Osteoblast (primary cell): Measurements from ENCODE around the gene ADO. TPM values are rescaled to one million over a fixed set of nuclear protein-coding genes. Genes with fewer than 3 reads are reported as not detected.

ENCODE experiments used
- DNase-seq: peaks from one replicate; pipeline ENCODE4 v3.0.0; 2011; ENCODE audit warnings: low spot score, mixed read lengths; ENCODE audit not compliant: insufficient read length; ENCODE audit errors: missing footprints
- H2AFZ ChIP-seq: 2 replicates; pipeline ENCODE4 v1.6.0; 2011; ENCODE audit warnings: mild to moderate bottlenecking, low read length
- H3K27ac ChIP-seq: 2 replicates; pipeline ENCODE4 v1.5.1; 2011; ENCODE audit warnings: mild to moderate bottlenecking, low read depth, low read length, moderate library complexity
- H3K27me3 ChIP-seq: 2 replicates; pipeline ENCODE4 v1.6.0; 2012; ENCODE audit warnings: mild to moderate bottlenecking, control low read depth, inconsistent platforms, low read length, moderate library complexity; ENCODE audit not compliant: insufficient read depth
- H3K36me3 ChIP-seq: 2 replicates; pipeline ENCODE4 v1.5.1; 2011; ENCODE audit warnings: mild to moderate bottlenecking, low read length, control low read depth, moderate library complexity; ENCODE audit not compliant: insufficient read depth
- H3K4me1 ChIP-seq: 2 replicates; pipeline ENCODE4 v1.5.1; 2011; ENCODE audit warnings: mild to moderate bottlenecking, low read length, control low read depth, moderate library complexity; ENCODE audit not compliant: insufficient read depth
- H3K4me2 ChIP-seq: 2 replicates; pipeline ENCODE4 v1.6.0; 2011; ENCODE audit warnings: mild to moderate bottlenecking, low read length; ENCODE audit not compliant: insufficient read depth
- H3K4me3 ChIP-seq: fragments of 200-600 bp; sonication (generic); 3 replicates; pipeline ENCODE4 v1.5.1; 2012; ENCODE audit warnings: mild to moderate bottlenecking, low read length, inconsistent platforms; ENCODE audit not compliant: insufficient read depth
- H3K79me2 ChIP-seq: 2 replicates; pipeline ENCODE4 v1.6.0; 2012; ENCODE audit warnings: mild to moderate bottlenecking, low read length, control low read depth, inconsistent platforms; ENCODE audit not compliant: insufficient read depth
- H3K9me3 ChIP-seq: 2 replicates; pipeline ENCODE4 v1.5.1; 2011; ENCODE audit warnings: low read depth, low read length, control low read depth
- H4K20me1 ChIP-seq: 2 replicates; pipeline ENCODE4 v1.6.0; 2012; ENCODE audit warnings: mild to moderate bottlenecking, low read length, control low read depth; ENCODE audit not compliant: insufficient read depth
- CTCF ChIP-seq: IDR thresholded peaks from 2 replicates; pipeline ENCODE4 v1.5.1; 2011; ENCODE audit warnings: mild to moderate bottlenecking, low read depth, low read length, moderate library complexity; ENCODE audit errors: extremely low read depth
- total RNA-seq: library from RNA; depleted of rRNA; stranded (reverse); fragments of >200 nt; gene quantifications from 2 replicates; pipeline ENCODE4 v1.2.3, GENCODE V29; 2012

Gene ADO
- total RNA-seq, 1 donor, result 29.3 TPM

- H4K20me1 ChIP-seq, result peaks cover 43% of the 10 kb centered on the region
- TF ChIP-seq CTCF, result no peak
- H3K36me3 ChIP-seq, result no peaks in the 10 kb centered on the region
- H3K4me2 ChIP-seq, result no peak overlapping the region
- no peaks in the 10 kb centered on the region for H3K9me3 ChIP-seq
- no peak for DNase-seq
- no peak overlapping the region for H3K4me3 ChIP-seq
- no peak overlapping the region for H2AFZ ChIP-seq
- H3K27ac ChIP-seq, result no peak overlapping the region
- peaks cover 18% of the 10 kb centered on the region for H3K4me1 ChIP-seq
- H3K27me3 ChIP-seq, result peaks cover 13% of the 10 kb centered on the region
- peaks cover 44% of the 10 kb centered on the region for H3K79me2 ChIP-seq
Measured at GRCh38 chr10:62810156-62810902, 5.8 kb downstream of the ADO start.

- Histone ChIP-seq H3K4me2 (no peak overlapping the region), H3K79me2 (peaks cover 35% of the 10 kb centered on the region), H3K27me3 (peaks cover 20% of the 10 kb centered on the region), H3K9me3 (no peaks in the 10 kb centered on the region), H4K20me1 (peaks cover 36% of the 10 kb centered on the region), H3K36me3 (no peaks in the 10 kb centered on the region), H3K4me1 (peaks cover 22% of the 10 kb centered on the region), H3K4me3 (no peak overlapping the region), H2AFZ (no peak overlapping the region), H3K27ac (no peak overlapping the region)
- no peak for TF ChIP-seq CTCF
- no peak for DNase-seq
Measured at GRCh38 chr10:62811159-62811875, 6.8 kb downstream of the ADO start.

- Histone ChIP-seq H3K9me3 (no peaks in the 10 kb centered on the region), H3K79me2 (peaks cover 19% of the 10 kb centered on the region), H2AFZ (no peak overlapping the region), H3K27ac (no peak overlapping the region), H3K27me3 (peaks cover 20% of the 10 kb centered on the region), H3K4me3 (no peak overlapping the region), H3K36me3 (no peaks in the 10 kb centered on the region), H4K20me1 (peaks cover 26% of the 10 kb centered on the region), H3K4me2 (no peak overlapping the region), H3K4me1 (peaks cover 18% of the 10 kb centered on the region)
- no peak for DNase-seq
- TF ChIP-seq CTCF, result no peak
Measured at GRCh38 chr10:62812672-62813439, 8.3 kb downstream of the ADO start.
